Measurements from ENCODE around the gene SUPT4H1. TPM values are rescaled to one million over a fixed set of nuclear protein-coding genes. Genes with fewer than 3 reads are reported as not detected.

SUPT4H1 gene
- total RNA-seq, 1 donor from 2014 or later, result 150 TPM

DNA sequence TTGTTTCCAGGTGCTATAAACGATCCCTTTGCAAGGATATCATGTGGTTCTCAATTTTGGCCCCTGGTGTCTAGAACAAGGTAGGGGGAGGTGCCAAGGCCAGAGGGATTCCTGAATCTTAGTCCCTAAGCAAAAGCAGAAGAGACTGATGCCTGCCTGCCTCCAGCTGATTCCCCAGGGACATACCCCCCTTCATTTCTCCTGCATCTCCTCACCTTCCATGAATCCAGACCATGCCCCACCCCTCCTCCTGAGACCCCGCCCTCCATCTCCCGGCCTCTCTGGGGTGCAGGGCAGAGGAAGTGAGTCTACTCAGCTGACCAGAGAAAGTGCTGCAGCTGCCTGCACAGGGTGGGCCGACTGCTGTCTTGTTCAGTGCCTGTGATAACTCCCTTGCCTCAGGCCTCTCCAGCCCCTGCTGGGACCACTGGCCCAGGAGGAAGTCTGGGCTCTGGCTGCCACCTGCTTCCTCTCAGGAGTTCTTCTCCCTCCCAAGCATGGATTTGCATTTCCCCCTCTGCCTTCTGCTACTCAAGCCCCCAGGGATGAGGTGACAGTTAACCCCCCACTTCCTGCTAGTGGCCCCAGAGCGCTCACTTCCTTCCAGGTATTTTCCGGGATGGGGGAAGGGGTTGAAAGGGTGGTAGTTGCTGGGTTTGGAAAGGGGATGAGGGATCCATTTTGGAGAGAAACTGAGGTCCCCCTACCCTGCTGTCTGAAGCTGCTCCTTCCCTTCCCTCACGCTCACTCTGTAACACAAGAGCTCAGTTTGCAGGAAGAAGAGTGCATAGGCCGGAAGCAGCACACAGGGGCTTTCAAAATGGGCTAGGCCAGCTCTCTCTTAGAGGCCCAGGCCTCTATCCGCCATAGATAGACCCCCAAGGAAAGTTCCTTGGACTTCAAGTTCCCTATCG lies 12.9 kb downstream of the SUPT4H1 start:
- Mint-ChIP-seq H3K27ac (ENCODE audit: unreplicated experiment) (peak overlapping the region; percentile 52), H3K27me3 (ENCODE audit: unreplicated experiment) (peaks cover 6% of the 10 kb centered on the region), H3K9me3 (ENCODE audit: unreplicated experiment) (no peaks in the 10 kb centered on the region), H3K4me3 (ENCODE audit: unreplicated experiment) (no peak overlapping the region), H3K36me3 (ENCODE audit: low read depth, unreplicated experiment) (peaks cover 4% of the 10 kb centered on the region), H3K4me1 (ENCODE audit: unreplicated experiment) (peaks cover 44% of the 10 kb centered on the region)
- TF ChIP-seq, protein P1, sequence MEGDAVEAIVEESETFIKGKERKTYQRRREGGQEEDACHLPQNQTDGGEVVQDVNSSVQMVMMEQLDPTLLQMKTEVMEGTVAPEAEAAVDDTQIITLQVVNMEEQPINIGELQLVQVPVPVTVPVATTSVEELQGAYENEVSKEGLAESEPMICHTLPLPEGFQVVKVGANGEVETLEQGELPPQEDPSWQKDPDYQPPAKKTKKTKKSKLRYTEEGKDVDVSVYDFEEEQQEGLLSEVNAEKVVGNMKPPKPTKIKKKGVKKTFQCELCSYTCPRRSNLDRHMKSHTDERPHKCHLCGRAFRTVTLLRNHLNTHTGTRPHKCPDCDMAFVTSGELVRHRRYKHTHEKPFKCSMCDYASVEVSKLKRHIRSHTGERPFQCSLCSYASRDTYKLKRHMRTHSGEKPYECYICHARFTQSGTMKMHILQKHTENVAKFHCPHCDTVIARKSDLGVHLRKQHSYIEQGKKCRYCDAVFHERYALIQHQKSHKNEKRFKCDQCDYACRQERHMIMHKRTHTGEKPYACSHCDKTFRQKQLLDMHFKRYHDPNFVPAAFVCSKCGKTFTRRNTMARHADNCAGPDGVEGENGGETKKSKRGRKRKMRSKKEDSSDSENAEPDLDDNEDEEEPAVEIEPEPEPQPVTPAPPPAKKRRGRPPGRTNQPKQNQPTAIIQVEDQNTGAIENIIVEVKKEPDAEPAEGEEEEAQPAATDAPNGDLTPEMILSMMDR (IDR thresholded peaks at IDR 0.05; ENCODE audit: unreplicated experiment), result no peak
- DNase-seq (ENCODE audit: low spot score), result peak; percentile 40

GRCh38 chr17:58338454-58338840 lies 13.6 kb downstream of the SUPT4H1 start:
- H3K27ac Mint-ChIP-seq (ENCODE audit: unreplicated experiment), result no peak overlapping the region
- peaks cover 3% of the 10 kb centered on the region for H3K36me3 Mint-ChIP-seq (ENCODE audit: low read depth, unreplicated experiment)
- DNase-seq (ENCODE audit: low spot score), result no peak
- TF ChIP-seq, protein P1 (IDR thresholded peaks at IDR 0.05; ENCODE audit: unreplicated experiment), result no peak
- H3K9me3 Mint-ChIP-seq (ENCODE audit: unreplicated experiment), result no peaks in the 10 kb centered on the region
- H3K27me3 Mint-ChIP-seq (ENCODE audit: unreplicated experiment), result peaks cover 9% of the 10 kb centered on the region
- H3K4me3 Mint-ChIP-seq (ENCODE audit: unreplicated experiment), result no peak overlapping the region
- peaks cover 40% of the 10 kb centered on the region for H3K4me1 Mint-ChIP-seq (ENCODE audit: unreplicated experiment)

- Mint-ChIP-seq H3K4me1 (ENCODE audit: unreplicated experiment) (peaks cover 40% of the 10 kb centered on the region), H3K4me3 (ENCODE audit: unreplicated experiment) (no peak overlapping the region), H3K27ac (ENCODE audit: unreplicated experiment) (peak overlapping the region; percentile 45), H3K36me3 (ENCODE audit: low read depth, unreplicated experiment) (no peaks in the 10 kb centered on the region), H3K27me3 (ENCODE audit: unreplicated experiment) (peaks cover 9% of the 10 kb centered on the region), H3K9me3 (ENCODE audit: unreplicated experiment) (no peaks in the 10 kb centered on the region)
- DNase-seq (ENCODE audit: low spot score), result peak; percentile 45
- TF ChIP-seq, protein P1 (IDR thresholded peaks at IDR 0.05; ENCODE audit: unreplicated experiment), result no peak
These were observed 14.2 kb downstream of the SUPT4H1 start for GRCh38 chr17:58337600-58338453.

GRCh38 chr17:58337210-58337599 lies 14.8 kb downstream of the SUPT4H1 start:
- H3K4me3 Mint-ChIP-seq (ENCODE audit: unreplicated experiment), result no peak overlapping the region
- H3K27ac Mint-ChIP-seq (ENCODE audit: unreplicated experiment), result peak overlapping the region; percentile 45
- TF ChIP-seq, protein P1 (IDR thresholded peaks at IDR 0.05; ENCODE audit: unreplicated experiment), result no peak
- no peaks in the 10 kb centered on the region for H3K36me3 Mint-ChIP-seq (ENCODE audit: low read depth, unreplicated experiment)
- no peaks in the 10 kb centered on the region for H3K9me3 Mint-ChIP-seq (ENCODE audit: unreplicated experiment)
- peaks cover 9% of the 10 kb centered on the region for H3K27me3 Mint-ChIP-seq (ENCODE audit: unreplicated experiment)
- H3K4me1 Mint-ChIP-seq (ENCODE audit: unreplicated experiment), result peaks cover 40% of the 10 kb centered on the region
- DNase-seq (ENCODE audit: low spot score), result no peak
